Spleen (tissue), 7 donors: ENCODE measurements around the gene DHX32.

Experiments used
- POLR2A ChIP-seq, 3 donors: fragments of 450-650 bp; IDR thresholded peaks; one replicate each; pipeline ENCODE4 v1.5.1; 2017; ENCODE audit warnings: antibody characterized with exemption in 3 of 3, mild to moderate bottlenecking in 1 of 3
- POLR2AphosphoS5 ChIP-seq, 3 donors: sonication (generic); formaldehyde crosslinking; IDR thresholded peaks; one replicate each; pipeline ENCODE4 v1.5.1; 2017; ENCODE audit warnings: antibody characterized with exemption in 3 of 3
- TF ChIP-seq, protein P1 (sequence below), 11 experiments: fragments of 200-600 bp in 7 of 11; fragments of 450-650 bp in 4 of 11; sonication (generic) in 4 of 11; IDR thresholded peaks in 8 of 11; conservative IDR thresholded peaks in 3 of 11; 1 replicate in 7 of 11; 2 replicates in 4 of 11; pipeline versions ENCODE4 v1.4.0 to v1.8.0; 2016 to 2021; ENCODE audit warnings: antibody characterized with exemption in 11 of 11, inconsistent platforms in 4 of 11, mild to moderate bottlenecking in 1 of 11
- donor health status: DM: no; HTN: no; CAD: no; lungs with moderate emphysema.
- donor health status: DM: no; HTN: no; CAD: no.
- donor health status: DM: no; HTN: no; CAD: no.

DNA sequence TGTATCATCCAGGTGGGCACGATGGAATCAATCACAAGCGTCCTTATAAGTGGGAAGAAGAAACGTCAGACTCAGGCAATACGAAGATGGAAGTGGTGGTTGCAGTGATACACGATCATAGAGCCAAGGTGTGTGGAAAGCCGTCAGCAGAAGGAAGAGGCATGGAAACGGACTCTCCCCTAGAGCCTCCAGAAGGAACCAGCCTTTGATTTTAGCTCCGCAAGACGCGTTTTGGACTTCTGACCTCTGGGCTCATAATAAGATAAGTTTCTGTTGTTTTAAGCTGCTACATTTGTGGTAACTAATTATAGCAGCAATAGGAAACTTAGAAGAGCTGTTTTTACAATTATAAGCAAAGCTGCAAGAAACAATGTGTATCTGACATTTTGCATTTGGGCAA is 30.1 kb upstream of the DHX32 start:
- TF ChIP-seq, protein P1, sequence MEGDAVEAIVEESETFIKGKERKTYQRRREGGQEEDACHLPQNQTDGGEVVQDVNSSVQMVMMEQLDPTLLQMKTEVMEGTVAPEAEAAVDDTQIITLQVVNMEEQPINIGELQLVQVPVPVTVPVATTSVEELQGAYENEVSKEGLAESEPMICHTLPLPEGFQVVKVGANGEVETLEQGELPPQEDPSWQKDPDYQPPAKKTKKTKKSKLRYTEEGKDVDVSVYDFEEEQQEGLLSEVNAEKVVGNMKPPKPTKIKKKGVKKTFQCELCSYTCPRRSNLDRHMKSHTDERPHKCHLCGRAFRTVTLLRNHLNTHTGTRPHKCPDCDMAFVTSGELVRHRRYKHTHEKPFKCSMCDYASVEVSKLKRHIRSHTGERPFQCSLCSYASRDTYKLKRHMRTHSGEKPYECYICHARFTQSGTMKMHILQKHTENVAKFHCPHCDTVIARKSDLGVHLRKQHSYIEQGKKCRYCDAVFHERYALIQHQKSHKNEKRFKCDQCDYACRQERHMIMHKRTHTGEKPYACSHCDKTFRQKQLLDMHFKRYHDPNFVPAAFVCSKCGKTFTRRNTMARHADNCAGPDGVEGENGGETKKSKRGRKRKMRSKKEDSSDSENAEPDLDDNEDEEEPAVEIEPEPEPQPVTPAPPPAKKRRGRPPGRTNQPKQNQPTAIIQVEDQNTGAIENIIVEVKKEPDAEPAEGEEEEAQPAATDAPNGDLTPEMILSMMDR (IDR thresholded peaks at IDR 0.05 in 8 of 11, conservative IDR thresholded peaks at IDR 0.05 in 3 of 11): no peak
- TF ChIP-seq POLR2A (IDR thresholded peaks at IDR 0.05): no peak
- no peak for TF ChIP-seq POLR2AphosphoS5 (IDR thresholded peaks at IDR 0.05)
